ENCODE results near the gene SNAP29. TPM values are rescaled to one million over a fixed set of nuclear protein-coding genes. Genes with fewer than 3 reads are reported as not detected.
A peak's percentile ranks its signal among the peaks of the same experiment; 100 is the strongest.

SNAP29 gene
- total RNA-seq, 3 donors from 2014 or later, result 17.7 to 28.2 (median 22.5) TPM

GRCh38 chr22:20909543-20910303 is 50.9 kb downstream of the SNAP29 start:
- DNase-seq (ENCODE audit: low spot score in 2 of 2), result no peak
- no peak overlapping the region for H3K4me3 ChIP-seq
- H3K9me3 ChIP-seq, result no peaks in the 10 kb centered on the region
- H3K27ac ChIP-seq, result no peak overlapping the region
- intact Hi-C loops (cut with DNase I; ENCODE audit: low total_unique reads), result no loop called here
- H3K27me3 ChIP-seq, result no peaks in the 10 kb centered on the region
- no peak for TF ChIP-seq POLR2AphosphoS5 (IDR thresholded peaks at IDR 0.05)
- TF ChIP-seq, protein P1, sequence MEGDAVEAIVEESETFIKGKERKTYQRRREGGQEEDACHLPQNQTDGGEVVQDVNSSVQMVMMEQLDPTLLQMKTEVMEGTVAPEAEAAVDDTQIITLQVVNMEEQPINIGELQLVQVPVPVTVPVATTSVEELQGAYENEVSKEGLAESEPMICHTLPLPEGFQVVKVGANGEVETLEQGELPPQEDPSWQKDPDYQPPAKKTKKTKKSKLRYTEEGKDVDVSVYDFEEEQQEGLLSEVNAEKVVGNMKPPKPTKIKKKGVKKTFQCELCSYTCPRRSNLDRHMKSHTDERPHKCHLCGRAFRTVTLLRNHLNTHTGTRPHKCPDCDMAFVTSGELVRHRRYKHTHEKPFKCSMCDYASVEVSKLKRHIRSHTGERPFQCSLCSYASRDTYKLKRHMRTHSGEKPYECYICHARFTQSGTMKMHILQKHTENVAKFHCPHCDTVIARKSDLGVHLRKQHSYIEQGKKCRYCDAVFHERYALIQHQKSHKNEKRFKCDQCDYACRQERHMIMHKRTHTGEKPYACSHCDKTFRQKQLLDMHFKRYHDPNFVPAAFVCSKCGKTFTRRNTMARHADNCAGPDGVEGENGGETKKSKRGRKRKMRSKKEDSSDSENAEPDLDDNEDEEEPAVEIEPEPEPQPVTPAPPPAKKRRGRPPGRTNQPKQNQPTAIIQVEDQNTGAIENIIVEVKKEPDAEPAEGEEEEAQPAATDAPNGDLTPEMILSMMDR (IDR thresholded peaks at IDR 0.05), result no peak
- TF ChIP-seq POLR2A (IDR thresholded peaks at IDR 0.05), result no peak
- no peaks in the 10 kb centered on the region for H3K4me1 ChIP-seq
- no peaks in the 10 kb centered on the region for H3K36me3 ChIP-seq

DNA sequence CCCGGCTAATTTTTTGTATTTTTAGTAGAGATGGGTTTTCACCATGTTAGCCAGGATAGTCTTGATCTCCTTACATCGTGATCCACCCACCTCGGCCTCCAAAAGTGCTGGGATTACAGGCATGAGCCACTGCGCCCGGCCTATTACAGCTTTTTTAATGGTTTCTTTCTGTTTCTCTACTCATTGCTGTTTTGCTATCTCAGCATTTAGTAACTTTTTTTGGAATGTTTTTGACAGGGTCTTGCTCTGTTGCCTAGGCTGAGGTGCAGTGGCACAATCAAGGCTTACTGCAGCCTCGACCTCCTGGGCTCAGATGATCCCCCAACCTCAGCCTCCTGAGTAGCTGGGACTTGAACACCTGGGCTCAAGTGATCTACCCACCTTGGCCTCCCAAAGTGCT is 53.7 kb downstream of the SNAP29 start:
- no peak overlapping the region for H3K4me3 ChIP-seq
- H3K36me3 ChIP-seq, result no peaks in the 10 kb centered on the region
- H3K9me3 ChIP-seq, result no peaks in the 10 kb centered on the region
- no peak overlapping the region for H3K27ac ChIP-seq
- intact Hi-C loops (cut with DNase I; ENCODE audit: low total_unique reads), result no loop called here
- DNase-seq (ENCODE audit: low spot score in 2 of 2), result no peak
- no peaks in the 10 kb centered on the region for H3K27me3 ChIP-seq
- H3K4me1 ChIP-seq, result no peaks in the 10 kb centered on the region
- TF ChIP-seq POLR2AphosphoS5 (IDR thresholded peaks at IDR 0.05) (no peak), POLR2A (IDR thresholded peaks at IDR 0.05) (no peak)
- TF ChIP-seq, protein P1 (IDR thresholded peaks at IDR 0.05), result no peak

- intact Hi-C loops (cut with DNase I; ENCODE audit: low total_unique reads), result no loop called here
- TF ChIP-seq POLR2A (IDR thresholded peaks at IDR 0.05) (peak; percentile 88), POLR2AphosphoS5 (IDR thresholded peaks at IDR 0.05) (peak; percentile 79 to 95 (median 80))
- TF ChIP-seq, protein P1 (IDR thresholded peaks at IDR 0.05), result peak; percentile 93 to 96 (median 94)
Measured at GRCh38 chr22:20916916-20917810, 58.4 kb downstream of the SNAP29 start, which contains the start of gene CRKL. Gene CRKL, plus strand, starts transcription at chr22:20917407. Its CDS starts 528 bp downstream, at chr22:20917935.

DNA sequence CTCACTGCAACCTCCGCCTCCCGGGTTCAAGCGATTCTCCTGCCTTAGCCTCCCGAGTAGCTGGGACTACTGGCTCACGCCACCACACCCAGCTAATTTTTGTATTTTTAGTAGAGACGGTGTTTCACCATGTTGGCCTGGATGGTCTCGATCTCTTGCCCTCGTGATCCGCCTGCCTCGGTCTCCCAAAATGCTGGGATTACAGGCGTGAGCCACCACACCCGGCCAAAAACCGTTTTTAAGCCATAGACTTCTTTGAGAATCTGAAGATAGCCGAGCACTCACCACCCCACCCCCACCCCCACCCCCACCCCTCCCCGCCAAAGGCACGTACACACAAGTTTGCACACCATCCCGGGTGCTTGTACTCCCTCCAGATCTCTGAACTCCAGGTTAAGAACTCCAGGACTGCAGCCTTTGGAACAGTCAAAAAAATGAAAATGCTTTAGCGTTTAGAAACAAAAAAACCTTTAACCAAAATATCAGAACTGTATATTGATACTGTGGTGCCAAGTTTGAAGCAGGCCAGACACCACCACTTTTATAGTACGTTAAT is 59.9 kb downstream of the SNAP29 start:
- peak overlapping the region; percentile 68 to 100 (median 98) for H3K4me3 ChIP-seq
- H3K9me3 ChIP-seq, result no peaks in the 10 kb centered on the region
- TF ChIP-seq POLR2A (IDR thresholded peaks at IDR 0.05) (no peak), POLR2AphosphoS5 (IDR thresholded peaks at IDR 0.05) (no peak)
- TF ChIP-seq, protein P1 (IDR thresholded peaks at IDR 0.05), result no peak
- DNase-seq (ENCODE audit: low spot score in 2 of 2), result no peak
- H3K4me1 ChIP-seq, result peaks cover 0 to 14% of the 10 kb centered on the region in 2 donors
- no peaks in the 10 kb centered on the region for H3K27me3 ChIP-seq
- intact Hi-C loops (cut with DNase I; ENCODE audit: low total_unique reads), result no loop called here
- no peaks in the 10 kb centered on the region for H3K36me3 ChIP-seq
- peak overlapping the region; percentile 34 to 55 for H3K27ac ChIP-seq

More at GRCh38 chr22:20916916-20917810, 58.4 kb downstream of the SNAP29 start, which contains the start of gene CRKL:
- Histone ChIP-seq H3K4me3 (peak within 1 kb of the TSS; percentile 68 to 100 (median 98)), H3K27ac (peak within 1 kb of the TSS; percentile 96 to 99), H3K4me1 (peaks cover 0 to 7% of the 10 kb centered on the region in 2 donors), H3K36me3 (no peaks in the 10 kb centered on the region), H3K27me3 (no peaks in the 10 kb centered on the region), H3K9me3 (no peaks in the 10 kb centered on the region)
- peak; percentile 96 to 97 for DNase-seq (ENCODE audit: low spot score in 2 of 2)

Measured in breast epithelium (tissue), 4 donors.